K562 (cell line): Measurements from ENCODE around the gene SATB2. TPM values are rescaled to one million over a fixed set of nuclear protein-coding genes. Genes with fewer than 3 reads are reported as not detected.

Experiments
- ATAC-seq: fragments of 200-7000 bp; cut with Tn5 transposase; 3 replicates; pipeline ENCODE4 v1.9.1; 2020; ENCODE audit warnings: moderate library complexity
- BruUV-seq: library from RNA; stranded (reverse); fragments of 400-500 nt; replicated peaks from 2 replicates; lab custom pipeline; 2021; lab: Mats Ljungman, UMichigan
- CTCF ChIA-PET: fragments of 300-600 bp; formaldehyde crosslinking; extraction: SDS; loops from one replicate; lab custom pipeline; 2021; ENCODE audit warnings: low intra/inter-chr PET ratio; lab: Yijun Ruan, JAX
- POLR2A ChIA-PET: fragments of 300-600, 350-650 bp; sonication (Branson Sonifier 250); formaldehyde crosslinking; extraction: SDS; loops from one replicate; lab custom pipeline; 2021; ENCODE audit warnings: antibody characterized with exemption, inconsistent platforms; lab: Yijun Ruan, JAX
- DNase-seq, 4 experiments: peaks; one replicate each; pipeline versions ENCODE4 v3.0.0 to v3.0.0-alpha.2; 2011 to 2018; ENCODE audit warnings: low spot score in 3 of 4, mixed read lengths in 3 of 4; ENCODE audit errors: extremely low read depth in 1 of 4
- FAIRE-seq: peaks from 2 replicates; lab custom pipeline; 2011; peaks lifted over from hg19 to GRCh38; lab: Jason Lieb, UNC
- H2AFZ ChIP-seq: 2 replicates; pipeline ENCODE4 v1.6.0; 2011; ENCODE audit warnings: low read depth, low read length, control low read depth, inconsistent platforms
- H3K27ac ChIP-seq: fragments of 200-600 bp; 3 replicates; pipeline ENCODE4 v1.8.0; 2011; ENCODE audit warnings: low read depth, mild to moderate bottlenecking, control low read depth, inconsistent platforms, low read length, moderate library complexity, mixed read lengths; ENCODE audit errors: extremely low read depth
- H3K27me3 ChIP-seq, 2 experiments: fragments of 300-600 bp in 1 of 2; 2 replicates in 1 of 2; 3 replicates in 1 of 2; pipeline versions ENCODE4 v1.6.0 to v1.8.0; 2011; ENCODE audit warnings: inconsistent platforms in 2 of 2, low read length in 2 of 2, mild to moderate bottlenecking in 1 of 2, mixed read lengths in 1 of 2, moderate library complexity in 1 of 2; ENCODE audit not compliant: control insufficient read depth in 2 of 2, insufficient read depth in 2 of 2
- H3K36me3 ChIP-seq: fragments of 300-600 bp; 3 replicates; pipeline ENCODE4 v1.8.0; 2011; ENCODE audit warnings: mild to moderate bottlenecking, low read length, inconsistent platforms; ENCODE audit not compliant: control insufficient read depth, insufficient read depth
- H3K4me1 ChIP-seq, 2 experiments: fragments of 200-600 bp in 1 of 2; replicated peaks in 1 of 2; 2 replicates in 1 of 2; 3 replicates in 1 of 2; pipeline versions ENCODE4 v1.5.1 to v1.8.0; 2011; ENCODE audit warnings: inconsistent platforms in 2 of 2, low read length in 2 of 2, mild to moderate bottlenecking in 1 of 2, mixed read lengths in 1 of 2, moderate library complexity in 1 of 2; ENCODE audit not compliant: control insufficient read depth in 2 of 2, insufficient read depth in 2 of 2
- H3K4me2 ChIP-seq: 2 replicates; pipeline ENCODE4 v1.6.1; 2011; ENCODE audit warnings: low read length, control low read depth, inconsistent platforms, mixed read lengths; ENCODE audit not compliant: insufficient read depth
- H3K4me3 ChIP-seq: fragments of 200-600 bp; sonication (generic), shearing (Covaris generic); 2 replicates; pipeline ENCODE4 v1.5.1; 2016; ENCODE audit warnings: control low read depth, inconsistent platforms
- H3K79me2 ChIP-seq: fragments of 200-600 bp; 3 replicates; pipeline ENCODE4 v1.8.0; 2011; ENCODE audit warnings: low read length, inconsistent platforms; ENCODE audit not compliant: control insufficient read depth, insufficient read depth
- H3K9ac ChIP-seq, 2 experiments: 2 replicates each; pipeline versions ENCODE4 v1.6.0 to v1.6.1; 2011; ENCODE audit warnings: low read depth in 2 of 2, low read length in 2 of 2, control low read depth in 1 of 2, inconsistent platforms in 1 of 2, mild to moderate bottlenecking in 1 of 2, mixed read lengths in 1 of 2; ENCODE audit not compliant: insufficient read depth in 1 of 2
- H3K9me1 ChIP-seq: one replicate; pipeline ENCODE4 v1.6.0; 2011; ENCODE audit warnings: inconsistent platforms, mild to moderate bottlenecking, low read length, moderate library complexity; ENCODE audit not compliant: control insufficient read depth, insufficient read depth
- H3K9me3 ChIP-seq: replicated peaks from 2 replicates; pipeline ENCODE4 v1.5.1; 2011; ENCODE audit warnings: low read depth, low read length, inconsistent platforms; ENCODE audit not compliant: control insufficient read depth, insufficient read depth
- H4K20me1 ChIP-seq: replicated peaks from 2 replicates; pipeline ENCODE4 v1.6.1; 2011; ENCODE audit warnings: low read length, inconsistent platforms, mixed read lengths; ENCODE audit not compliant: control insufficient read depth, insufficient read depth
- ARID1B ChIP-seq: fragments of 450-650 bp; IDR thresholded peaks from 2 replicates; pipeline ENCODE4 v1.6.1; 2016; ENCODE audit warnings: antibody characterized with exemption, mild to moderate bottlenecking, inconsistent platforms
- CBX1 ChIP-seq: sonication (generic); IDR thresholded peaks from 2 replicates; pipeline ENCODE4 v1.6.1; 2016; ENCODE audit warnings: antibody characterized with exemption, low read depth, mild to moderate bottlenecking
- HMG20A ChIP-seq: fragments of 450-650 bp; formaldehyde crosslinking; conservative IDR thresholded peaks from 2 replicates; pipeline ENCODE4 v1.4.0; 2020; ENCODE audit warnings: mild to moderate bottlenecking, mixed read lengths
- KLF16 ChIP-seq: IDR thresholded peaks from 2 replicates; pipeline ENCODE4 v1.6.1; 2016; ENCODE audit warnings: antibody characterized with exemption
- L3MBTL2 ChIP-seq: fragments of 450-650 bp; IDR thresholded peaks from 2 replicates; pipeline ENCODE4 v1.6.1; 2016; ENCODE audit warnings: mild to moderate bottlenecking, moderate library complexity
- PCBP2 ChIP-seq: fragments of 200-400 bp; formaldehyde crosslinking; IDR thresholded peaks from 2 replicates; pipeline ENCODE4 v1.6.1; 2018; ENCODE audit warnings: low read length, low read depth, mild to moderate bottlenecking, moderate library complexity; ENCODE audit not compliant: poor library complexity, severe bottlenecking
- RNF2 ChIP-seq: sonication (generic); IDR thresholded peaks from 2 replicates; pipeline ENCODE4 v1.6.1; 2016
- SP1 ChIP-seq: sonication (generic); formaldehyde crosslinking; IDR thresholded peaks from 2 replicates; pipeline ENCODE4 v1.8.1; 2022; ENCODE audit warnings: mild to moderate bottlenecking, missing genetic modification reagents
- TGIF2 ChIP-seq: sonication (generic); formaldehyde crosslinking; IDR thresholded peaks from 2 replicates; pipeline ENCODE4 v1.8.1; 2022; ENCODE audit warnings: mild to moderate bottlenecking, missing genetic modification reagents, moderate library complexity
- ZBTB7A ChIP-seq: IDR thresholded peaks from 2 replicates; pipeline ENCODE4 v1.6.1; 2011; ENCODE audit warnings: low read depth, mild to moderate bottlenecking, low read length, moderate library complexity, borderline replicate concordance; ENCODE audit not compliant: control insufficient read depth
- ZNF212 ChIP-seq: fragments of 450-650 bp; formaldehyde crosslinking; IDR thresholded peaks from 2 replicates; pipeline ENCODE4 v1.4.0; 2020; ENCODE audit warnings: mild to moderate bottlenecking
- ZSCAN29 ChIP-seq: fragments of 450-650 bp; IDR thresholded peaks from 2 replicates; pipeline ENCODE4 v1.6.1; 2017
- WGBS: fragments of 100-300 bp; shearing (Covaris generic); methylation state at CpG from one replicate; pipeline ENCODE4 v1.1.6; 2016; ENCODE audit warnings: low coverage, mixed read lengths; ENCODE audit not compliant: insufficient coverage; ENCODE audit errors: missing lambda C conversion rate; 5-methylcytosine and 5-hydroxymethylcytosine counted together
- in situ Hi-C: fragments of 300-500 bp; cut with MboI; formaldehyde crosslinking; loops from 4 replicates; pipeline ENCODE4 v1.15.0; 2018; ENCODE audit warnings: inconsistent platforms, mixed read lengths
- intact Hi-C: fragments of 100-400 bp; cut with micrococcal nuclease; formaldehyde crosslinking; loops from 2 replicates; pipeline ENCODE4 v1.14.2; 2022
- polyA plus RNA-seq, 8 experiments: library from polyadenylated mRNA; depleted of rRNA in 4 of 8; stranded (reverse) in 5 of 8; unstranded in 3 of 8; fragments of >200 nt; fragmentation: Nextera tagmentation in 2 of 8; fragmentation: Illumina TruSeq in 1 of 8; extraction: Ambion mirVana in 2 of 8; extraction: Trizol in 1 of 8; gene quantifications; 2 replicates each; pipeline versions ENCODE4 v1.2.1 to v1.2.3, GENCODE V29; 2011 to 2014; ENCODE audit warnings: inconsistent platforms in 1 of 8, missing spikeins in 1 of 8
- total RNA-seq, 7 experiments: library from RNA; depleted of rRNA in 6 of 7; stranded (reverse); fragments of >200 nt in 6 of 7; fragmentation: Illumina TruSeq in 2 of 7; extraction: Trizol in 2 of 7; gene quantifications; 2 replicates each; pipeline versions ENCODE4 v1.2.1 to v1.2.3, GENCODE V29; 2011 to 2021; ENCODE audit warnings: low replicate concordance in 1 of 7
- TF ChIP-seq, protein P1 (sequence below): sonication (generic); IDR thresholded peaks from 2 replicates; pipeline ENCODE4 v1.6.1; 2016
- TF ChIP-seq, protein P2 (sequence below): fragments of 250-450 bp; sonication (Bioruptor Pico); IDR thresholded peaks from 2 replicates; pipeline ENCODE4 v1.4.0; 2020
- TF ChIP-seq, protein P3 (sequence below): fragments of 250-450 bp; sonication (Bioruptor Pico); IDR thresholded peaks from 2 replicates; pipeline ENCODE4 v1.8.0; 2021; ENCODE audit warnings: mild to moderate bottlenecking, moderate library complexity
- TF ChIP-seq, protein P4 (sequence below): fragments of 450-650 bp; IDR thresholded peaks from 2 replicates; pipeline ENCODE4 v1.6.1; 2016; ENCODE audit warnings: low read depth, mild to moderate bottlenecking, moderate library complexity

The SATB2 gene
- total and polyA plus RNA-seq, 9 of the 15 experiments (the other 6 are each of a cell fraction or from before 2014, with no cell fraction given) = 4.5 to 34.0 (median 15.1) TPM

DNA sequence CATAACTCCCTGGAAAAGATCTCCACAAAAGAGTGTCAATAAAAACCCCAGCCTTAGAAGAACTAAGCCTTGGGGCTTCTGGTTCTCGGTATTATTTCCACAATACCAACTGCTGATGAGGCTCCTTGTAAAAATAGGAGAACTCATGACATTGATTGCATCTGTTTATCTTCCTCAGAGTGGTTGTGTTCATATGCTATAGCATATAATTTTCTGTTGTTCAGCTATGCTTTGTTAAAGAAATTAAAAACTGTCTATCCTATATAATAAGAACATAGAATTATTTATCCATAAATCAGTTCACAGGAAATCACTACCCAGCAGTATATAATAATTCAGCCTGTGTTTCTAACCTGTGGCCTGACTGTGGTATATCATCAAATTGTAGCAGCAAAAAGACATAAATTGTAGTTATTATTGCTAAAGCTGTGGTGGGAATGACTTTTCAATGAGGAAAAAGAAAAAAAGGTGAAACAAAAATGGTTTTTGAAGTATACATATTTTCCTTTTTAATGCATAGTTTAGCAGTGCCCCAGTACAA, 68.9 kb downstream of the SATB2 start:
- Histone ChIP-seq H3K27ac (no peak overlapping the region), H3K4me2 (no peak overlapping the region), H3K9me1 (no peaks in the 10 kb centered on the region), H3K9me3 (no peaks in the 10 kb centered on the region), H3K79me2 (peaks cover 50% of the 10 kb centered on the region), H3K36me3 (peaks cover 35% of the 10 kb centered on the region; the same call in 1 of the 3 replicates), H2AFZ (no peak overlapping the region), H3K9ac (no peak overlapping the region), H3K4me1 (no peaks in the 10 kb centered on the region; a peak in 2 of 5 replicates), H3K4me3 (no peak overlapping the region), H4K20me1 (no peaks in the 10 kb centered on the region), H3K27me3 (no peaks in the 10 kb centered on the region)
- POLR2A ChIA-PET = no interaction called here
- in situ Hi-C loops (no loop called here), intact Hi-C loops (no loop called here)
- DNase-seq (no peak), ATAC-seq (no peak), FAIRE-seq (no peak)
- CTCF ChIA-PET = no interaction called here
- BruUV-seq = no TSS peak
- 90% methylated on average over 1 of the region's 1 CpG for WGBS
- no peak for TF ChIP-seq SP1 (CRISPR knock-in tag)
- TF ChIP-seq PCBP2 = no peak
- TF ChIP-seq, protein P1, sequence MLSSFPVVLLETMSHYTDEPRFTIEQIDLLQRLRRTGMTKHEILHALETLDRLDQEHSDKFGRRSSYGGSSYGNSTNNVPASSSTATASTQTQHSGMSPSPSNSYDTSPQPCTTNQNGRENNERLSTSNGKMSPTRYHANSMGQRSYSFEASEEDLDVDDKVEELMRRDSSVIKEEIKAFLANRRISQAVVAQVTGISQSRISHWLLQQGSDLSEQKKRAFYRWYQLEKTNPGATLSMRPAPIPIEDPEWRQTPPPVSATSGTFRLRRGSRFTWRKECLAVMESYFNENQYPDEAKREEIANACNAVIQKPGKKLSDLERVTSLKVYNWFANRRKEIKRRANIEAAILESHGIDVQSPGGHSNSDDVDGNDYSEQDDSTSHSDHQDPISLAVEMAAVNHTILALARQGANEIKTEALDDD = no peak
- TF ChIP-seq ZSCAN29 = no peak
- no peak for TF ChIP-seq RNF2
- TF ChIP-seq L3MBTL2 = no peak
- TF ChIP-seq, protein P2, sequence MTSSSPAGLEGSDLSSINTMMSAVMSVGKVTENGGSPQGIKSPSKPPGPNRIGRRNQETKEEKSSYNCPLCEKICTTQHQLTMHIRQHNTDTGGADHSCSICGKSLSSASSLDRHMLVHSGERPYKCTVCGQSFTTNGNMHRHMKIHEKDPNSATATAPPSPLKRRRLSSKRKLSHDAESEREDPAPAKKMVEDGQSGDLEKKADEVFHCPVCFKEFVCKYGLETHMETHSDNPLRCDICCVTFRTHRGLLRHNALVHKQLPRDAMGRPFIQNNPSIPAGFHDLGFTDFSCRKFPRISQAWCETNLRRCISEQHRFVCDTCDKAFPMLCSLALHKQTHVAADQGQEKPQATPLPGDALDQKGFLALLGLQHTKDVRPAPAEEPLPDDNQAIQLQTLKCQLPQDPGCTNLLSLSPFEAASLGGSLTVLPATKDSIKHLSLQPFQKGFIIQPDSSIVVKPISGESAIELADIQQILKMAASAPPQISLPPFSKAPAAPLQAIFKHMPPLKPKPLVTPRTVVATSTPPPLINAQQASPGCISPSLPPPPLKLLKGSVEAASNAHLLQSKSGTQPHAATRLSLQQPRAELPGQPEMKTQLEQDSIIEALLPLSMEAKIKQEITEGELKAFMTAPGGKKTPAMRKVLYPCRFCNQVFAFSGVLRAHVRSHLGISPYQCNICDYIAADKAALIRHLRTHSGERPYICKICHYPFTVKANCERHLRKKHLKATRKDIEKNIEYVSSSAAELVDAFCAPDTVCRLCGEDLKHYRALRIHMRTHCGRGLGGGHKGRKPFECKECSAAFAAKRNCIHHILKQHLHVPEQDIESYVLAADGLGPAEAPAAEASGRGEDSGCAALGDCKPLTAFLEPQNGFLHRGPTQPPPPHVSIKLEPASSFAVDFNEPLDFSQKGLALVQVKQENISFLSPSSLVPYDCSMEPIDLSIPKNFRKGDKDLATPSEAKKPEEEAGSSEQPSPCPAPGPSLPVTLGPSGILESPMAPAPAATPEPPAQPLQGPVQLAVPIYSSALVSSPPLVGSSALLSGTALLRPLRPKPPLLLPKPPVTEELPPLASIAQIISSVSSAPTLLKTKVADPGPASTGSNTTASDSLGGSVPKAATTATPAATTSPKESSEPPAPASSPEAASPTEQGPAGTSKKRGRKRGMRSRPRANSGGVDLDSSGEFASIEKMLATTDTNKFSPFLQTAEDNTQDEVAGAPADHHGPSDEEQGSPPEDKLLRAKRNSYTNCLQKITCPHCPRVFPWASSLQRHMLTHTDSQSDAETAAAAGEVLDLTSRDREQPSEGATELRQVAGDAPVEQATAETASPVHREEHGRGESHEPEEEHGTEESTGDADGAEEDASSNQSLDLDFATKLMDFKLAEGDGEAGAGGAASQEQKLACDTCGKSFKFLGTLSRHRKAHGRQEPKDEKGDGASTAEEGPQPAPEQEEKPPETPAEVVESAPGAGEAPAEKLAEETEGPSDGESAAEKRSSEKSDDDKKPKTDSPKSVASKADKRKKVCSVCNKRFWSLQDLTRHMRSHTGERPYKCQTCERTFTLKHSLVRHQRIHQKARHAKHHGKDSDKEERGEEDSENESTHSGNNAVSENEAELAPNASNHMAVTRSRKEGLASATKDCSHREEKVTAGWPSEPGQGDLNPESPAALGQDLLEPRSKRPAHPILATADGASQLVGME (CRISPR knock-in tag) = no peak
- TF ChIP-seq HMG20A (CRISPR knock-in tag) = no peak
- no peak for TF ChIP-seq ZNF212
- TF ChIP-seq, protein P3, sequence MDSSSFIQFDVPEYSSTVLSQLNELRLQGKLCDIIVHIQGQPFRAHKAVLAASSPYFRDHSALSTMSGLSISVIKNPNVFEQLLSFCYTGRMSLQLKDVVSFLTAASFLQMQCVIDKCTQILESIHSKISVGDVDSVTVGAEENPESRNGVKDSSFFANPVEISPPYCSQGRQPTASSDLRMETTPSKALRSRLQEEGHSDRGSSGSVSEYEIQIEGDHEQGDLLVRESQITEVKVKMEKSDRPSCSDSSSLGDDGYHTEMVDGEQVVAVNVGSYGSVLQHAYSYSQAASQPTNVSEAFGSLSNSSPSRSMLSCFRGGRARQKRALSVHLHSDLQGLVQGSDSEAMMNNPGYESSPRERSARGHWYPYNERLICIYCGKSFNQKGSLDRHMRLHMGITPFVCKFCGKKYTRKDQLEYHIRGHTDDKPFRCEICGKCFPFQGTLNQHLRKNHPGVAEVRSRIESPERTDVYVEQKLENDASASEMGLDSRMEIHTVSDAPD (CRISPR knock-in tag) = no peak
- TF ChIP-seq TGIF2 (CRISPR knock-in tag) = no peak
- no peak for TF ChIP-seq KLF16
- TF ChIP-seq, protein P4, sequence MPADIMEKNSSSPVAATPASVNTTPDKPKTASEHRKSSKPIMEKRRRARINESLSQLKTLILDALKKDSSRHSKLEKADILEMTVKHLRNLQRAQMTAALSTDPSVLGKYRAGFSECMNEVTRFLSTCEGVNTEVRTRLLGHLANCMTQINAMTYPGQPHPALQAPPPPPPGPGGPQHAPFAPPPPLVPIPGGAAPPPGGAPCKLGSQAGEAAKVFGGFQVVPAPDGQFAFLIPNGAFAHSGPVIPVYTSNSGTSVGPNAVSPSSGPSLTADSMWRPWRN = no peak
- TF ChIP-seq CBX1 = no peak
- TF ChIP-seq ZBTB7A = no peak
- TF ChIP-seq ARID1B = no peak
